HG03103 (cell line): Measurements from ENCODE around the gene EIF2D.
"Not testable (repeated sequence)": the region's sequence is repeated elsewhere in the genome, so short reads cannot be mapped to it uniquely, and the experiment has no call there.

Experiments
- ATAC-seq: cut with Tn5 transposase; IDR thresholded peaks from one replicate; pipeline ENCODE4 v1.9.1; 2021; ENCODE audit warnings: low read depth; ENCODE audit not compliant: unreplicated experiment

The EIF2D gene

GRCh38 chr1:206588492-206588891, 23.8 kb downstream of the EIF2D start:
- ATAC-seq, result no peak

GRCh38 chr1:206587904-206588303, 24.4 kb downstream of the EIF2D start:
- ATAC-seq, result no peak

- ATAC-seq, result no peak
Measured at GRCh38 chr1:206586501-206587445, 25.5 kb downstream of the EIF2D start.

GRCh38 chr1:206584683-206585082, 27.6 kb downstream of the EIF2D start:
- ATAC-seq, result no peak

GRCh38 chr1:206583707-206584648, 28.3 kb downstream of the EIF2D start:
- ATAC-seq, result no peak

GRCh38 chr1:206582971-206583706, 29.1 kb downstream of the EIF2D start:
- no peak for ATAC-seq

- ATAC-seq, result no peak
Measured at GRCh38 chr1:206582537-206582936, 29.7 kb downstream of the EIF2D start.

- ATAC-seq, result no peak
Measured at GRCh38 chr1:206581571-206581981, 30.7 kb downstream of the EIF2D start.

- not testable (repeated sequence) for ATAC-seq
Measured at GRCh38 chr1:206581114-206581497, 31.2 kb downstream of the EIF2D start.

- no peak for ATAC-seq
Measured at GRCh38 chr1:206580438-206581113, 31.7 kb downstream of the EIF2D start.

- peak; percentile 80 for ATAC-seq
Measured at GRCh38 chr1:206579747-206580437, 32.4 kb downstream of the EIF2D start.

GRCh38 chr1:206578978-206579374, 33.3 kb downstream of the EIF2D start:
- no peak for ATAC-seq

GRCh38 chr1:206578068-206578977, 33.9 kb downstream of the EIF2D start:
- no peak for ATAC-seq

GRCh38 chr1:206577626-206578025, 34.6 kb downstream of the EIF2D start:
- no peak for ATAC-seq

GRCh38 chr1:206575894-206576737, 36.1 kb downstream of the EIF2D start:
- ATAC-seq, result no peak

GRCh38 chr1:206575165-206575893, 36.9 kb downstream of the EIF2D start:
- no peak for ATAC-seq

GRCh38 chr1:206573762-206574161, 38.5 kb downstream of the EIF2D start:
- no peak for ATAC-seq
